ENCODE results near the gene GUCD1.
"Not testable (repeated sequence)": the region's sequence is repeated elsewhere in the genome, so short reads cannot be mapped to it uniquely, and the experiment has no call there.

GRCh38 chr22:24552503-24553286 lies 2.2 kb downstream of the GUCD1 start:
- TF ChIP-seq CTCF (IDR thresholded peaks at IDR 0.05 in 2 of 3, conservative IDR thresholded peaks at IDR 0.05 in 1 of 3; ENCODE audit: control insufficient read depth in 2 of 3, extremely low read depth in 1 of 3, insufficient read depth in 1 of 3, low read depth in 3 of 3, low read length in 3 of 3); PRDM15 (CRISPR knock-in tag; IDR thresholded peaks at IDR 0.05); HSF1 (IDR thresholded peaks at IDR 0.05; ENCODE audit: low read depth, low read length); PAX5 (IDR thresholded peaks at IDR 0.05; ENCODE audit: borderline replicate concordance, low read depth, low read length); RAD21 (IDR thresholded peaks at IDR 0.05; ENCODE audit: insufficient read depth, low read depth, low read length); POLR2A (IDR thresholded peaks at IDR 0.05; ENCODE audit: low read depth, low read length); REST (IDR thresholded peaks at IDR 0.05; ENCODE audit: low read depth, low read length); ATF3 (IDR thresholded peaks at IDR 0.05; ENCODE audit: borderline replicate concordance, extremely low read depth, low read depth, low read length): not testable (repeated sequence)

Measured in GM12878 (cell line).